LNCaP clone FGC (cell line): ENCODE results near the gene TCIRG1.

Experiments used
- DNase-seq: peaks from one replicate; pipeline ENCODE4 v3.0.0-alpha.2; 2011; ENCODE audit warnings: low read depth
- H3K4me3 ChIP-seq: 2 replicates; pipeline ENCODE4 v1.5.1; 2011; ENCODE audit warnings: mild to moderate bottlenecking, low read depth, low read length, control low read depth
- TF ChIP-seq, protein P1 (sequence below): IDR thresholded peaks from 2 replicates; pipeline ENCODE4 v1.5.1; 2012; ENCODE audit warnings: mild to moderate bottlenecking; ENCODE audit not compliant: control insufficient read depth, insufficient read depth; ENCODE audit errors: extremely low read depth

TCIRG1 gene

DNA sequence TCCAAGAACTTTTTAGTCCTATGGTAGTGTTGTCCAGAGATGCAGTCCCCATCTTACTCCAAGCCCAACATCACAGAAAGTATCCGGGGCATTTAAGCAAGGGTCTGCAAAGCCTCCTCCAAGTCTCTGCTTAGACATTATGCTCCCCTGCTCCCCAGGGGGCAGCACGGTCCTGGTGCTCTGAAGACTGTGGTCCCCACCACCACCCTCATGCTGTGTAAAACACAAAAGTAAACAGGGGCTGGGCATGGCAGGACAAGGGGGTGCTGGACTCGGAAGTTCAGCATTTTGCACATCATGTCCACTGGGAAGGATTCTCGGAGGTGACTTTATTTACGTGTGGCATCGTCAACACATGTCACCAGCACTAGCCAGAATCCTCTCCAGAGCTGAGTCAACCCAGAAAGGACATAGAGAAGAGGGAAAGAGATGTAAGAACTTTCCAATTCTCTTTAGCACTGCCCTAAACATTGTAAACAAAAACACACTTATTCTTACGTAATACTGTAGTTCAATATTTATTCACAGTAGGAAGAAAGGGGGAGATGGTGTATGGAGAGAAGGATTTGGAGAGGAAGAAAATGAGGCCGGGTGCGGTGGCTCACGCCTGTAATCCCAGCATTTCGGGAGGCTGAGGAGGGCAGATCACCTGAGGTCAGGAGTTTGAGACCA, 37.7 kb downstream of the TCIRG1 start:
- H3K4me3 ChIP-seq = no peak overlapping the region
- TF ChIP-seq, protein P1, sequence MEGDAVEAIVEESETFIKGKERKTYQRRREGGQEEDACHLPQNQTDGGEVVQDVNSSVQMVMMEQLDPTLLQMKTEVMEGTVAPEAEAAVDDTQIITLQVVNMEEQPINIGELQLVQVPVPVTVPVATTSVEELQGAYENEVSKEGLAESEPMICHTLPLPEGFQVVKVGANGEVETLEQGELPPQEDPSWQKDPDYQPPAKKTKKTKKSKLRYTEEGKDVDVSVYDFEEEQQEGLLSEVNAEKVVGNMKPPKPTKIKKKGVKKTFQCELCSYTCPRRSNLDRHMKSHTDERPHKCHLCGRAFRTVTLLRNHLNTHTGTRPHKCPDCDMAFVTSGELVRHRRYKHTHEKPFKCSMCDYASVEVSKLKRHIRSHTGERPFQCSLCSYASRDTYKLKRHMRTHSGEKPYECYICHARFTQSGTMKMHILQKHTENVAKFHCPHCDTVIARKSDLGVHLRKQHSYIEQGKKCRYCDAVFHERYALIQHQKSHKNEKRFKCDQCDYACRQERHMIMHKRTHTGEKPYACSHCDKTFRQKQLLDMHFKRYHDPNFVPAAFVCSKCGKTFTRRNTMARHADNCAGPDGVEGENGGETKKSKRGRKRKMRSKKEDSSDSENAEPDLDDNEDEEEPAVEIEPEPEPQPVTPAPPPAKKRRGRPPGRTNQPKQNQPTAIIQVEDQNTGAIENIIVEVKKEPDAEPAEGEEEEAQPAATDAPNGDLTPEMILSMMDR = no peak
- DNase-seq = no peak

DNA sequence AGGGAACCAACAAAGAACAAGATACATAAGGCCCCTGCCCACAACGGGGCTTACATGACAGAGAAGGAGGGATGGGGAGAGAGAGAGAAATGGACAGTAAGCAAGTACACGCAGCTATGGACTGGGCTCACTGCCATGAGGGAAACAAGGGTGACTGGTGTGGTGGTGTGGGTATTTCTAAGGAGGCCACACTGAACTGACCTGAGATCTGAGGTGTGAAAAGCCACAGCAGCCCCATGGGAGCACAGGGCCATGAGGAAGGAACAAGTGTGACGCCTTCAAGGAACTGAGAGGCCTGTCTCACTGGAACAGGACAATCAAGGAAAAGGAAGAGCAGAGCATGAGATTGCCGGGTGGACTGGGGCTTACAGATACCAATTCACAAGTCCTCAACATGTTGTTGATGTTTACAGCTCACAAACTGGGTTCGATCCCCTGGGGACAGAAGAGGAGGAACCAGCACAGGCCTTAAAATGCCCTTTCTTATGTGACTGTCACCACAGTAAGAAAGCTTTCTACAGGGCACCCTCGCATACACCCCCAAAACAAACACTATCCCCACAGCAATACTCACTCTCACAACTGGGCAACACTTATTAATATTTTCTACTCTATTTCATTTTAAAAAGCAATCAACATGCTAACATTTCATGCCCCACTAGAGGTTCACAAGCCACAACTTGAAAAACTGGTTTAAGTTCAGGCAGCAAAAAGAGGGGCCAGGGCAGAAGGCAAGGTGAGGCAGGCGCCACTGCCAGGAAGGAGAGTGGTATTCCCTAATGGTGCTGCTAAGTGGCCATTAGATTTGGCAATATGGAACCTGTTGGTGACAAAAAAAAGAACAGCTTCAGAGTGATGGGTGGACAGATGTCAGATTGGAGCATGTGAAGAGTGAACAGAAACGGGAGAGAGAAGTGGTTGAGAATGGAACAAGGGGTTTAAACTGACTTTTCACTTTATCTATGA, 39.1 kb downstream of the TCIRG1 start:
- H3K4me3 ChIP-seq = no peak overlapping the region
- TF ChIP-seq, protein P1 = no peak
- DNase-seq = no peak

DNA sequence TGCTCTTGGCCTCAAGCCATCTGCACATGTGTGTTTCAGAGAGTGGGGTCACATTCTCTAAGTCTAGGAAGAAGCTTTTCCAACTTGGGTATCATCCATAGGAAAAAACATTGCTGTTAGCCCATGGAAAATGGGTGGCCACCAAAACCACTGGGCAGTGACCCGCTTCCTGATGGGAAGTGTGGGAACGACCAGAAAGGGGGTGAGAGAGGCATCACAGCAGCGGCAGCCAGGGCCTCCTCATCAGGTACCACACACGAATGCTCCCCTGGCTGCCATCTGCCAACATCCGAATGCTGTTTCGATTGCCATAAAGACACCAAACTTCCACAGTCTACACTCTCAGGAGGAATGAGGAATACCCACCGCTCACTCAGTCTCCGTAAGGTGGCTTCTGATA, 42.0 kb downstream of the TCIRG1 start:
- no peak for DNase-seq
- TF ChIP-seq, protein P1 = no peak
- no peak overlapping the region; the same call in 1 of the 2 replicates for H3K4me3 ChIP-seq

DNA sequence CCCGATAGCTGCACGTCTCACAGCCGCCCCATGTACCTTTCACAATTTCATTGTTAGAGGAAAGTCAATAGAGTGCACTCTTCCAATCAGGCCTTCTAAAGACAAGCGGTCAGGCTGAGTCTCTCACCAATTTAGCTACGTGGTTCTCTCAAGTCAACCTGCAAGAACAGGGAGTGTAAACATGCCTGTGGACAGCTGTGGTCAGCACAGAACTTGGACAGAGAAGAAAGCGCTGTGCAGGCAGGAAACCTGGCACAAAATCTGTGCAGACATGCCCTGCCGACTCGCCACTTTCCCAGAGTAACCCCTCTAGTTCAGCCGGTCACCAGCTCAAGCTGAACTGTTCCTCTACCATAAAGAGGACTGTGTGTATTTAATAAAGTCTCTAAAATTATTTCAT, 42.9 kb downstream of the TCIRG1 start:
- peak; percentile 85 for DNase-seq
- TF ChIP-seq, protein P1 = no peak
- H3K4me3 ChIP-seq = peak overlapping the region; percentile 32

DNA sequence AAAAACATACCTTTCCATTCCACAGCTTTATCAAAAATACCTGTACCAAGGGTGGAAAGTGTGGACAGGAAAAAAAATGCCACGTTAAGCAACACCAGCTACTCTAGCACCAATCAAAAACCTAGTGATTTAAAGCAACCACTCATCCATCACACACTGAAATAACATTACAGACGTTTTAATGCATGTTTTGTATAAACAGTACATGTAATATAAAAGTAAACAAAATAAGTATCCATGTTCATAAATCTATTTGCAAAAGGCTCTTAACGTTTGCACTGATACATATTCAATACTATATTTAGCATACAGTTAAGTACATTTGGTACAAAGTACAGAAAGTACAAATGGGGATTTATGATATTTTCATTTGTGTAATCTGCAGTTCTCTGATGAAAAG, 43.7 kb downstream of the TCIRG1 start:
- peak; percentile 73 for DNase-seq
- TF ChIP-seq, protein P1 = no peak
- H3K4me3 ChIP-seq = peak overlapping the region; percentile 32

DNA sequence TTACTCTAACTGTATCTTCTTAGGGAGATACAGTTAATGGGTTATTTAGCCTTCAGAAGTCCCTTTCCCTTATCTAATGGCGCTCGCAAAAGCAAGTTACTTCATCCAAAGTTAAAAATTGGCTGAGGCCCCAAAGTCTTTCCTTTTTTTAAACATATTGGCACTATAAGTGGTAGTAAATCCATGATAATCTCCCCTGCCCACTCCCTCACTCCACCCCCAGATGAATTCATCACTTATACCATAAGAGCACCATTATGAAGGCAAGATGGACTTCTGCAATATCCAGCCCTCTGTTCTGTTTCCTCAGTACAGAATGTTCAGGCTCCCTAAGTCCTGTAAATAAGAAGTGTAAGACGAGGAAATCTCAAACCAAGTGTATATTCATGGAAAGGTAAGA, 44.7 kb downstream of the TCIRG1 start:
- no peak for DNase-seq
- TF ChIP-seq, protein P1 = no peak
- no peak overlapping the region for H3K4me3 ChIP-seq
